Measurements from ENCODE around the gene POLR3B. TPM values are rescaled to one million over a fixed set of nuclear protein-coding genes. Genes with fewer than 3 reads are reported as not detected.

The POLR3B gene
- total RNA-seq, 1 donor from 2014 or later, result 8.1 TPM

- peaks cover 10% of the 10 kb centered on the region for H3K36me3 Mint-ChIP-seq (ENCODE audit: unreplicated experiment)
- no peak overlapping the region for H3K27ac Mint-ChIP-seq (ENCODE audit: unreplicated experiment)
- no peaks in the 10 kb centered on the region for H3K9me3 Mint-ChIP-seq (ENCODE audit: unreplicated experiment)
- no peaks in the 10 kb centered on the region for H3K27me3 Mint-ChIP-seq (ENCODE audit: unreplicated experiment)
- H3K4me1 Mint-ChIP-seq (ENCODE audit: unreplicated experiment), result no peaks in the 10 kb centered on the region
- no peak for DNase-seq (ENCODE audit: extremely low spot score, unreplicated experiment)
- H3K4me3 Mint-ChIP-seq (ENCODE audit: unreplicated experiment), result no peak overlapping the region
- TF ChIP-seq, protein P1, sequence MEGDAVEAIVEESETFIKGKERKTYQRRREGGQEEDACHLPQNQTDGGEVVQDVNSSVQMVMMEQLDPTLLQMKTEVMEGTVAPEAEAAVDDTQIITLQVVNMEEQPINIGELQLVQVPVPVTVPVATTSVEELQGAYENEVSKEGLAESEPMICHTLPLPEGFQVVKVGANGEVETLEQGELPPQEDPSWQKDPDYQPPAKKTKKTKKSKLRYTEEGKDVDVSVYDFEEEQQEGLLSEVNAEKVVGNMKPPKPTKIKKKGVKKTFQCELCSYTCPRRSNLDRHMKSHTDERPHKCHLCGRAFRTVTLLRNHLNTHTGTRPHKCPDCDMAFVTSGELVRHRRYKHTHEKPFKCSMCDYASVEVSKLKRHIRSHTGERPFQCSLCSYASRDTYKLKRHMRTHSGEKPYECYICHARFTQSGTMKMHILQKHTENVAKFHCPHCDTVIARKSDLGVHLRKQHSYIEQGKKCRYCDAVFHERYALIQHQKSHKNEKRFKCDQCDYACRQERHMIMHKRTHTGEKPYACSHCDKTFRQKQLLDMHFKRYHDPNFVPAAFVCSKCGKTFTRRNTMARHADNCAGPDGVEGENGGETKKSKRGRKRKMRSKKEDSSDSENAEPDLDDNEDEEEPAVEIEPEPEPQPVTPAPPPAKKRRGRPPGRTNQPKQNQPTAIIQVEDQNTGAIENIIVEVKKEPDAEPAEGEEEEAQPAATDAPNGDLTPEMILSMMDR (IDR thresholded peaks at IDR 0.05), result no peak
These were observed 135.3 kb downstream of the POLR3B start for GRCh38 chr12:106492857-106493256.

- H3K27me3 Mint-ChIP-seq (ENCODE audit: unreplicated experiment), result no peaks in the 10 kb centered on the region
- DNase-seq (ENCODE audit: extremely low spot score, unreplicated experiment), result no peak
- no peak overlapping the region for H3K4me3 Mint-ChIP-seq (ENCODE audit: unreplicated experiment)
- TF ChIP-seq, protein P1 (IDR thresholded peaks at IDR 0.05), result no peak
- H3K4me1 Mint-ChIP-seq (ENCODE audit: unreplicated experiment), result peaks cover 3% of the 10 kb centered on the region
- peaks cover 16% of the 10 kb centered on the region for H3K36me3 Mint-ChIP-seq (ENCODE audit: unreplicated experiment)
- no peaks in the 10 kb centered on the region for H3K9me3 Mint-ChIP-seq (ENCODE audit: unreplicated experiment)
- no peak overlapping the region for H3K27ac Mint-ChIP-seq (ENCODE audit: unreplicated experiment)
These were observed 136.0 kb downstream of the POLR3B start for GRCh38 chr12:106493531-106493930.

DNA sequence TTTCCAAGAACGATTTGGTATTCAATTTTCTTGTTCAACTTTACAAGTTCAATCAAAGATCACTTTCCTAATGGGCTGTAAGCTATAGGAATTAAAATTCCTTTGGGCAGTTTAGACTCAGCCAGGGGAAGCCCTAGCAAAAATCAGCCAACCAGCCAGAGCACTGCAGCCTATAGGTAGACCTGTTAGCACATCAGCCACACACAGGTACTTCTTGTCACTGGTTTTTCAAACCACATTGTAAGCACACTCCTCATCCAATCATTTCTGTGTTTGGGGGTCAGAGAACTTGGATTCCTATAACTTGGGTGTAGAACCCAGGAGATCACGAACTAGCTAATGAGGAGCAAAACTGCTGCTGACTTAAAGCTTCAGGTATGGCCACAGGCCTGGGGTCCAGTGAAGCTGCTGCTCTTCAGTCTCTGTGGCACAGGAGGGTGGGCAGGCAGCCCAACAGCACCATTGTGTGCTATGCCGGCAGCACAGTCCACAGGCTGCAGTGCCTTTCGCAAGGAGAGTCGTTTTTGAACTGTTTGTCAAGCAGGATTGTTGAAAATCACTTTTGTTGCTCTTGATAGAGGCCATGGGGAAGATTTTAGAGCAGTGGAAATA is 137.9 kb downstream of the POLR3B start:
- Mint-ChIP-seq H3K27ac (ENCODE audit: unreplicated experiment) (no peak overlapping the region), H3K36me3 (ENCODE audit: unreplicated experiment) (peaks cover 30% of the 10 kb centered on the region), H3K4me3 (ENCODE audit: unreplicated experiment) (no peak overlapping the region), H3K4me1 (ENCODE audit: unreplicated experiment) (peaks cover 3% of the 10 kb centered on the region), H3K27me3 (ENCODE audit: unreplicated experiment) (no peaks in the 10 kb centered on the region), H3K9me3 (ENCODE audit: unreplicated experiment) (no peaks in the 10 kb centered on the region)
- no peak for DNase-seq (ENCODE audit: extremely low spot score, unreplicated experiment)
- TF ChIP-seq, protein P1 (IDR thresholded peaks at IDR 0.05), result no peak

- H3K27ac Mint-ChIP-seq (ENCODE audit: unreplicated experiment), result no peak overlapping the region
These were observed 140.5 kb downstream of the POLR3B start for GRCh38 chr12:106498056-106498455.

DNA sequence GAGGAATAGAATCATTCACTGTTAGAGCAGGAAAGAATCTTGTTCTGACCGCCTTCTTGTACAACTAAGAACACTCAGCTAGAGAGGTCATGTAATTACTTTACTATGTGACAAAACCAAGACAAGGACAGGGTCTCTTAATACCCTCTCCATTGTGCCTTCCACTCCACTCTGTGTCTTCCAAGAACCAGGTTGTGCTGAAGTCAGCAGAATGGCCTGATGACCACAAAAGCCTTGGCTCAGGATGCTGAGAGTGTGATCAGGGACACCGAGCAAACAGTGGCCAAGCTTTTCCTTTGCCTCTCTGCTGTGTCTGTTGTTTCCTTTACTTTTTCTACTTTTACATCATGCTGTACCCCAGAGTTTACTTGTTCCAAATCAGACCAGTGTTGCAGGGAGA is 142.1 kb downstream of the POLR3B start:
- Mint-ChIP-seq H3K27me3 (ENCODE audit: unreplicated experiment) (no peaks in the 10 kb centered on the region), H3K27ac (ENCODE audit: unreplicated experiment) (no peak overlapping the region), H3K36me3 (ENCODE audit: unreplicated experiment) (peaks cover 40% of the 10 kb centered on the region), H3K4me1 (ENCODE audit: unreplicated experiment) (peaks cover 3% of the 10 kb centered on the region), H3K9me3 (ENCODE audit: unreplicated experiment) (no peaks in the 10 kb centered on the region), H3K4me3 (ENCODE audit: unreplicated experiment) (no peak overlapping the region)
- TF ChIP-seq, protein P1 (IDR thresholded peaks at IDR 0.05), result no peak
- no peak for DNase-seq (ENCODE audit: extremely low spot score, unreplicated experiment)

More at GRCh38 chr12:106498056-106498455, 140.5 kb downstream of the POLR3B start:
- H3K9me3 Mint-ChIP-seq (ENCODE audit: unreplicated experiment), result no peaks in the 10 kb centered on the region
- DNase-seq (ENCODE audit: extremely low spot score, unreplicated experiment), result no peak
- H3K36me3 Mint-ChIP-seq (ENCODE audit: unreplicated experiment), result peaks cover 34% of the 10 kb centered on the region
- H3K4me1 Mint-ChIP-seq (ENCODE audit: unreplicated experiment), result peaks cover 3% of the 10 kb centered on the region
- H3K4me3 Mint-ChIP-seq (ENCODE audit: unreplicated experiment), result no peak overlapping the region
- TF ChIP-seq, protein P1 (IDR thresholded peaks at IDR 0.05), result no peak
- no peaks in the 10 kb centered on the region for H3K27me3 Mint-ChIP-seq (ENCODE audit: unreplicated experiment)

Measured in osteocyte (in vitro differentiated cells).